Middle frontal gyrus (tissue), 1 donor: ENCODE data around the gene SYPL1.

Experiments used
- DNase-seq: peaks from one replicate; pipeline ENCODE4 v3.0.0-alpha.2; 2015; ENCODE audit warnings: low spot score; ENCODE audit errors: extremely low spot score

SYPL1 gene

DNA sequence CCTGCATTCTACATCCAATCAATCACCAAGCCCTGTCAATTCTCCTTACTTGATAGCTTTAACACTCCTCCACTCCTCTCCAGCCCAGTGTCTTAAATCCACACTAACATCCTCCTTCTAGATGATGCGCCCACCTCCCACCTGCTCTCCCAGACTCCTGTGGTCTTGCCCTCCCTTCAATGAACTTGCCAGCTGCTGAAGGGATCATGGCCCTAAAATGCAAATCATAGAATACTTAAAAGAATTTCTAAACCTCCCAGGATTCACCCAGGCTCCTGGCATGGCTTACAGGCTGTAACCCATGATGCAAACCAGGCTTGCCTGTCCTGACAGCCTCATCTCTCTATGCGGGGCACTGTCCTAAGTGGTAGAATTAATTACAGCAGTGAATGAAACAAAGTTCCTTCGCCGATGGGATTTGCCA is 43.6 kb downstream of the SYPL1 start:
- DNase-seq = no peak

- DNase-seq = no peak
Observed at GRCh38 chr7:106067678-106068077, 44.4 kb downstream of the SYPL1 start.

GRCh38 chr7:106065575-106066500 is 46.3 kb downstream of the SYPL1 start:
- no peak for DNase-seq

DNA sequence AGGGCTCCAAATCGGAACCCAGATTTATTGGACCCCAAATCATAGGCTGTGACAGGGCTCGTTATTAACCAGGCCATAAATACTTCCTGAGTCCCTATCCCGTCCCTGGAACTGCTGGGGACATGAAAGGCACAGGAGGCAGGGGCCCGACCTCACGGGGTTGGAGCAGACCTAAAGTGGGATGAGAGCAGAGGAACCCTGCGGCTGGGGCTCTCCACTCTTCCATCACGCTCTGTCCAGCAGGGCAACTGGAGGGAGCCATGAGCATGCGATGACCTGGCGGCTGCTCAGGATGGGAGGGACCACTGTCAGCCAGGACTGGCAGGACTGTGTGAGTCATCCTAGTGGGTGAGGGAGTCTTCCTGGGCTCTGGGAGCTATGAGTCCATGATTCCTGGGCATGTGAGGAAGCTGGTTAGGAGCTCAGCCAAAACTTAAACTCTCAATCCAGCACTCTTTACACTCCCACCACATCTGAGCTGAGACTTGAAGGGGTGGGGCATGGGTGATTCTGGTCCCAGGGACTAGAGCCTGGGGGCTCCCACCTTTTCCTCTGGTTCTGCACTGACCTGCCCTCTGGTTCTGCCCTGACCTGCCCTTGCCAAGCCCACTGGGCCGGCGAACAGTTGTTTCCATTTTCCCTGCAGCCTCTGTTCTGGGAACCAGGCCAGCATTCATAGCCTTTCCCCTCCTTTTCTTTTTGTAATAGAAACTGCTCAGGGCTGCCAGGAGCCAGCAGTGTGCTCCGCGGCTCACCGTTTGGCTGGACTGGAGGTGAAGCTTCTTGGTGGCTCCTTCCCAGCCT is 47.1 kb downstream of the SYPL1 start:
- peak; percentile 50 for DNase-seq

DNA sequence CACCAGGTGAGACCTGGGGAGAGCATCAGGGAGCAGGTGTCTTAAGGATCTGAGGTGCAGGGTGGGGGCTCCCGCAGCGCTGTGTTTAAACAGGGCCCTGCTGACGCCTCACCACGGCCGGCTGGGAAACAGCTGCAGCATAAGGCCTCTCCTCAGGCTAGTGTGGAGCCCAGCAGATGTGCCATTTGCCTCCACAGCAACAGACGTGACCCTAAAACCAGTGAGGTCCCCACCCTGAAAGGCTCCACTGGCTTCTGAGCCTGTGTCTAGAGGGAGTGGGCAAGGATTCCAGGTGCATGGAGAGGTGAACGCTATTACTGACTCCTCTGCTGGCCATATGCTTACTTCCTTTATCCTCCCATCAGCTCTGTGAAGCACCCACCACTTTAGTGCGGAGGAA is 47.8 kb downstream of the SYPL1 start:
- DNase-seq = no peak

GRCh38 chr7:106063692-106064091 is 48.4 kb downstream of the SYPL1 start:
- DNase-seq = no peak

- DNase-seq = no peak
Observed at GRCh38 chr7:106063024-106063423, 49.1 kb downstream of the SYPL1 start.

- DNase-seq = no peak
Observed at GRCh38 chr7:106062521-106062931, 49.6 kb downstream of the SYPL1 start.

DNA sequence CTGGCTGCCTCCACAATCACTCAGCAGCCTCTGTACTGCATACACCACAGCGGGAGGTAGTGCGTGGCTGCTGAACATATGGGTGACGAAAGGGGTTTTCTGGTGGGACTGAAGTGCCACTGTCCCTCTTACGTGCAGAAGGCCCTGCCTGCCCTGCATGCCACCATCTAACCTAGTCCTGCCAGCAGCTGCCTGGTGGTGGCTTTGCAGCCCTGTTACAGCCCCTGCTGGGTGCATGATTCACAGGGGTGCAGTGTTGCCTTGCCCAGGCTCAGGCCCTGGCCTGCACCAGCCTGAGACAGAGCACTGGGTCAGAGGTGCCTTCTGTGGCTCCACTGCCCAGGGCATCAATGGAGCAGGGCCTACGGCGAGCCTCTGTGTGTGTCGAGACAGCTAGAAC is 50.1 kb downstream of the SYPL1 start:
- no peak for DNase-seq

- DNase-seq = no peak
Observed at GRCh38 chr7:106061301-106061979, 50.7 kb downstream of the SYPL1 start.

DNA sequence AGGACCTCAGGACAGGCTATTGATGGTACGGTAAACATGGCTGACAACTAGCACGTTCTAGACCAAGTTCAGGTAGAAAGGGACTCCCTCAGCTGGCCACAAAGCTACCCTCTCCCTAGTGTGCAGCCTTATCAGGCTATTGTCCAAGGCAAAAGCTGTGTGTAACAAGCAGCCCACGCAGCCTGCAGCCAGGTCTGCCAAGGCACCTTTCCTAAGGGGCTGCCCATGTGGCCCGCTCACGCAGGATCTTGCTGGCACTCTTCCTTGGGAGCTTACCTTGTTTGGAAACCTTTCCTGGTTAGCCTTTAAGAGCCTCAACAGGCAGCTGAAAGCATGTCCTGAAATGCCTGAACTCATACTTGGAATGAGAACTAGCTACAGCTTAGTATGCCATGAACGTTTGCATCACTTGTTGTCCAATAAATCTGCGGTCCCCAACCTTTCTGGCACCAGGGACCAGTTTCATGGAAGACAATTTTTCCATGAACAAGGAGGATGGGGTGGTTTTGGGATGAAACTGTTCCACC is 51.7 kb downstream of the SYPL1 start:
- no peak for DNase-seq

- no peak for DNase-seq
Observed at GRCh38 chr7:106059556-106059955, 52.6 kb downstream of the SYPL1 start.

- DNase-seq = no peak
Observed at GRCh38 chr7:106058928-106059324, 53.2 kb downstream of the SYPL1 start.

GRCh38 chr7:106057962-106058927 is 53.9 kb downstream of the SYPL1 start:
- peak; percentile 75 for DNase-seq

GRCh38 chr7:106057204-106057961 is 54.7 kb downstream of the SYPL1 start:
- no peak for DNase-seq

- DNase-seq = peak; percentile 27
Observed at GRCh38 chr7:106056513-106057203, 55.5 kb downstream of the SYPL1 start.

GRCh38 chr7:106054971-106055532 is 57.1 kb downstream of the SYPL1 start:
- no peak for DNase-seq

- no peak for DNase-seq
Observed at GRCh38 chr7:106054156-106054910, 57.8 kb downstream of the SYPL1 start.
